Measurements from ENCODE around the gene PTGFRN. TPM values are rescaled to one million over a fixed set of nuclear protein-coding genes. Genes with fewer than 3 reads are reported as not detected.

Gene PTGFRN
- total RNA-seq, 2 donors from 2014 or later, result 0.94 to 1.3 TPM

GRCh38 chr1:116913941-116914340 lies 4.2 kb downstream of the PTGFRN start:
- Mint-ChIP-seq H3K27ac (no peak overlapping the region), H3K4me1 (peaks cover 8% of the 10 kb centered on the region), H3K4me3 (no peak overlapping the region), H3K36me3 (ENCODE audit: low read depth) (no peaks in the 10 kb centered on the region), H3K27me3 (no peaks in the 10 kb centered on the region)
- no peak for ATAC-seq
- H3K9me3 ChIP-seq (ENCODE audit: control insufficient read depth, low read length, poor library complexity, severe bottlenecking), result no peaks in the 10 kb centered on the region
- no peak for DNase-seq

- Mint-ChIP-seq H3K4me1 (peaks cover 6% of the 10 kb centered on the region), H3K4me3 (no peak overlapping the region), H3K27ac (no peak overlapping the region), H3K36me3 (ENCODE audit: low read depth) (no peaks in the 10 kb centered on the region), H3K27me3 (no peaks in the 10 kb centered on the region)
- no peaks in the 10 kb centered on the region for H3K9me3 ChIP-seq (ENCODE audit: control insufficient read depth, low read length, poor library complexity, severe bottlenecking)
- no peak for ATAC-seq
- DNase-seq, result no peak
Observed at GRCh38 chr1:116914667-116915066, 5.0 kb downstream of the PTGFRN start.

GRCh38 chr1:116915086-116915661 lies 5.5 kb downstream of the PTGFRN start:
- no peak for ATAC-seq
- H3K27me3 Mint-ChIP-seq, result no peaks in the 10 kb centered on the region
- H3K36me3 Mint-ChIP-seq (ENCODE audit: low read depth), result no peaks in the 10 kb centered on the region
- no peaks in the 10 kb centered on the region for H3K9me3 ChIP-seq (ENCODE audit: control insufficient read depth, low read length, poor library complexity, severe bottlenecking)
- H3K27ac Mint-ChIP-seq, result no peak overlapping the region
- no peak for DNase-seq
- no peak overlapping the region for H3K4me3 Mint-ChIP-seq
- H3K4me1 Mint-ChIP-seq, result peaks cover 6% of the 10 kb centered on the region

GRCh38 chr1:116916002-116916401 lies 6.3 kb downstream of the PTGFRN start:
- no peaks in the 10 kb centered on the region for H3K36me3 Mint-ChIP-seq (ENCODE audit: low read depth)
- ATAC-seq, result no peak
- H3K27me3 Mint-ChIP-seq, result no peaks in the 10 kb centered on the region
- DNase-seq, result no peak
- no peak overlapping the region for H3K27ac Mint-ChIP-seq
- H3K4me3 Mint-ChIP-seq, result no peak overlapping the region
- H3K4me1 Mint-ChIP-seq, result peaks cover 6% of the 10 kb centered on the region
- H3K9me3 ChIP-seq (ENCODE audit: control insufficient read depth, low read length, poor library complexity, severe bottlenecking), result no peaks in the 10 kb centered on the region

GRCh38 chr1:116916533-116917445 lies 7.1 kb downstream of the PTGFRN start:
- DNase-seq (no peak), ATAC-seq (no peak)
- no peak overlapping the region for H3K27ac Mint-ChIP-seq
- H3K27me3 Mint-ChIP-seq, result peaks cover 2% of the 10 kb centered on the region
- H3K36me3 Mint-ChIP-seq (ENCODE audit: low read depth), result no peaks in the 10 kb centered on the region
- H3K9me3 ChIP-seq (ENCODE audit: control insufficient read depth, low read length, poor library complexity, severe bottlenecking), result no peaks in the 10 kb centered on the region
- H3K4me1 Mint-ChIP-seq, result peaks cover 6% of the 10 kb centered on the region
- no peak overlapping the region for H3K4me3 Mint-ChIP-seq

- H3K9me3 ChIP-seq (ENCODE audit: control insufficient read depth, low read length, poor library complexity, severe bottlenecking), result no peaks in the 10 kb centered on the region
- DNase-seq (no peak), ATAC-seq (no peak)
- Mint-ChIP-seq H3K4me1 (peaks cover 6% of the 10 kb centered on the region), H3K36me3 (ENCODE audit: low read depth) (no peaks in the 10 kb centered on the region), H3K27me3 (peaks cover 10% of the 10 kb centered on the region), H3K27ac (no peak overlapping the region), H3K4me3 (no peak overlapping the region)
Observed at GRCh38 chr1:116918714-116919357, 9.1 kb downstream of the PTGFRN start.

GRCh38 chr1:116919802-116920201 lies 10.1 kb downstream of the PTGFRN start:
- no peaks in the 10 kb centered on the region for H3K36me3 Mint-ChIP-seq (ENCODE audit: low read depth)
- H3K9me3 ChIP-seq (ENCODE audit: control insufficient read depth, low read length, poor library complexity, severe bottlenecking), result no peaks in the 10 kb centered on the region
- ATAC-seq, result no peak
- H3K4me3 Mint-ChIP-seq, result no peak overlapping the region
- no peak overlapping the region for H3K27ac Mint-ChIP-seq
- no peak for DNase-seq
- H3K27me3 Mint-ChIP-seq, result peaks cover 10% of the 10 kb centered on the region
- H3K4me1 Mint-ChIP-seq, result peaks cover 7% of the 10 kb centered on the region

- ATAC-seq (no peak), DNase-seq (no peak)
- peaks cover 5% of the 10 kb centered on the region for H3K4me1 Mint-ChIP-seq
- H3K27me3 Mint-ChIP-seq, result peaks cover 10% of the 10 kb centered on the region
- no peak overlapping the region for H3K27ac Mint-ChIP-seq
- H3K36me3 Mint-ChIP-seq (ENCODE audit: low read depth), result no peaks in the 10 kb centered on the region
- no peak overlapping the region for H3K4me3 Mint-ChIP-seq
- H3K9me3 ChIP-seq (ENCODE audit: control insufficient read depth, low read length, poor library complexity, severe bottlenecking), result no peaks in the 10 kb centered on the region
Observed at GRCh38 chr1:116920211-116920610, 10.5 kb downstream of the PTGFRN start.

- ATAC-seq, result no peak
- no peak overlapping the region for H3K27ac Mint-ChIP-seq
Observed at GRCh38 chr1:116921301-116921885, 11.7 kb downstream of the PTGFRN start.

GRCh38 chr1:116921937-116922336 lies 12.2 kb downstream of the PTGFRN start:
- no peak overlapping the region for H3K27ac Mint-ChIP-seq

More at GRCh38 chr1:116921301-116921885, 11.7 kb downstream of the PTGFRN start:
- no peaks in the 10 kb centered on the region for H3K9me3 ChIP-seq (ENCODE audit: control insufficient read depth, low read length, poor library complexity, severe bottlenecking)
- Mint-ChIP-seq H3K27me3 (peaks cover 10% of the 10 kb centered on the region), H3K36me3 (ENCODE audit: low read depth) (no peaks in the 10 kb centered on the region), H3K4me3 (no peak overlapping the region), H3K4me1 (peaks cover 3% of the 10 kb centered on the region)
- DNase-seq, result no peak

GRCh38 chr1:116923421-116923820 lies 13.7 kb downstream of the PTGFRN start:
- H3K27ac Mint-ChIP-seq, result peak overlapping the region; percentile 65
- peaks cover 3% of the 10 kb centered on the region for H3K4me1 Mint-ChIP-seq
- DNase-seq (no peak), ATAC-seq (no peak)
- H3K27me3 Mint-ChIP-seq, result peaks cover 10% of the 10 kb centered on the region
- no peaks in the 10 kb centered on the region for H3K9me3 ChIP-seq (ENCODE audit: control insufficient read depth, low read length, poor library complexity, severe bottlenecking)
- H3K36me3 Mint-ChIP-seq (ENCODE audit: low read depth), result no peaks in the 10 kb centered on the region
- no peak overlapping the region for H3K4me3 Mint-ChIP-seq

More at GRCh38 chr1:116921937-116922336, 12.2 kb downstream of the PTGFRN start:
- Mint-ChIP-seq H3K27me3 (peaks cover 10% of the 10 kb centered on the region), H3K4me3 (no peak overlapping the region), H3K36me3 (ENCODE audit: low read depth) (no peaks in the 10 kb centered on the region), H3K4me1 (peaks cover 3% of the 10 kb centered on the region)
- DNase-seq (no peak), ATAC-seq (no peak)
- H3K9me3 ChIP-seq (ENCODE audit: control insufficient read depth, low read length, poor library complexity, severe bottlenecking), result no peaks in the 10 kb centered on the region

GRCh38 chr1:116927049-116927798 lies 17.5 kb downstream of the PTGFRN start:
- Mint-ChIP-seq H3K36me3 (ENCODE audit: low read depth) (no peaks in the 10 kb centered on the region), H3K4me1 (peaks cover 3% of the 10 kb centered on the region), H3K27ac (no peak overlapping the region), H3K4me3 (no peak overlapping the region), H3K27me3 (peaks cover 6% of the 10 kb centered on the region)
- DNase-seq, result no peak
- H3K9me3 ChIP-seq (ENCODE audit: control insufficient read depth, low read length, poor library complexity, severe bottlenecking), result no peaks in the 10 kb centered on the region
- ATAC-seq, result no peak

All from T-helper 17 cell (primary cell).